ENCODE data around the gene SNAPC1. TPM values are rescaled to one million over a fixed set of nuclear protein-coding genes. Genes with fewer than 3 reads are reported as not detected.

The SNAPC1 gene
- total RNA-seq, 1 experiment from 2014 or later: 6.8 TPM

- no peak overlapping the region for H3K14ac ChIP-seq (ENCODE audit: insufficient read depth, low read length)
- no peak overlapping the region for H2BK12ac ChIP-seq (ENCODE audit: insufficient read length, low read depth, low read length)
- no peak for DNase-seq
- H3K18ac ChIP-seq (ENCODE audit: insufficient read length, low read depth, low read length): no peak overlapping the region
- Mint-ChIP-seq H3K4me1 (peaks cover 6 to 27% of the 10 kb centered on the region in 2 experiments; a peak in 3 of 4 replicates), H3K27ac (peak overlapping the region in 1 of 3 experiments; percentile 18; a peak in 2 of 7 replicates), H3K27me3 (ENCODE audit: low read depth) (no peaks in the 10 kb centered on the region; the same call in 1 of the 2 replicates), H3K4me3 (no peak overlapping the region), H3K36me3 (ENCODE audit: insufficient read depth in 1 of 3, low read depth in 3 of 3) (peaks cover 4 to 40% (median 32%) of the 10 kb centered on the region in 3 experiments), H3K9me3 (peaks cover 2 to 17% of the 10 kb centered on the region in 2 experiments; a peak in 3 of 5 replicates)
- no peaks in the 10 kb centered on the region for H3K9me3 ChIP-seq (ENCODE audit: control insufficient read depth, low read depth, low read length)
- no peak overlapping the region for H3K4ac ChIP-seq (ENCODE audit: low read depth, low read length)
- H2BK15ac ChIP-seq (ENCODE audit: low read depth, low read length): no peak overlapping the region
- H2BK5ac ChIP-seq (ENCODE audit: insufficient read length, low read length): no peak overlapping the region
- H4K8ac ChIP-seq (replicated peaks; ENCODE audit: insufficient read length, low read depth, low read length): no peak overlapping the region
- H2BK120ac ChIP-seq (ENCODE audit: low read depth, low read length, poor library complexity, severe bottlenecking): no peak overlapping the region
- H3K23me2 ChIP-seq (ENCODE audit: insufficient read length, low read depth, low read length, poor library complexity, severe bottlenecking): no peaks in the 10 kb centered on the region
- H3K4me1 ChIP-seq (ENCODE audit: insufficient read depth, low read length): peaks cover 7% of the 10 kb centered on the region; the same call in 1 of the 2 replicates
- H3T11ph ChIP-seq (ENCODE audit: low read length): no peak overlapping the region
- H3K9ac ChIP-seq (ENCODE audit: extremely low read depth, insufficient read length, low read length): no peak overlapping the region
- H3K79me2 ChIP-seq (ENCODE audit: insufficient read depth, low read length): no peaks in the 10 kb centered on the region
- H3K27ac ChIP-seq (ENCODE audit: insufficient read length, low read depth, low read length): no peak overlapping the region
- H4K20me1 ChIP-seq (ENCODE audit: control insufficient read depth, insufficient read depth, insufficient read length): no peaks in the 10 kb centered on the region
- H2BK20ac ChIP-seq (ENCODE audit: low read depth, low read length, poor library complexity, severe bottlenecking): no peak overlapping the region
- TF ChIP-seq CTCF (conservative IDR thresholded peaks at IDR 0.05): no peak
- H3K23ac ChIP-seq (ENCODE audit: insufficient read length, low read depth, low read length): no peak overlapping the region
- no peak overlapping the region for H4K5ac ChIP-seq (ENCODE audit: insufficient read length, low read depth, low read length)
- H4K91ac ChIP-seq (ENCODE audit: insufficient read length, low read depth, low read length): no peak overlapping the region
- no CpG with 5 or more reads among the region's 4 CpGs for WGBS (ENCODE audit: extremely low coverage, insufficient read length, low lambda C conversion rate)
- no peaks in the 10 kb centered on the region for H3K27me3 ChIP-seq (ENCODE audit: insufficient read depth, low read length)
- H3K4me2 ChIP-seq (ENCODE audit: insufficient read depth, insufficient read length, low read length): no peak overlapping the region
- no peak overlapping the region for H2AK5ac ChIP-seq (ENCODE audit: insufficient read length, low read length)
- no peaks in the 10 kb centered on the region for H3K79me1 ChIP-seq (ENCODE audit: insufficient read depth, low read depth, low read length, poor library complexity, severe bottlenecking)
- H2AFZ ChIP-seq (ENCODE audit: low read length): no peak overlapping the region
- no peak overlapping the region for H3K56ac ChIP-seq (ENCODE audit: insufficient read length, low read depth, low read length)
Measured at GRCh38 chr14:61752626-61753025, 9.6 kb upstream of the SNAPC1 start.

Measured in H9 (cell line).